K562 (cell line): ENCODE results near the gene RABL2B. TPM values are rescaled to one million over a fixed set of nuclear protein-coding genes. Genes with fewer than 3 reads are reported as not detected.

ENCODE experiments used
- ATAC-seq: fragments of 200-7000 bp; cut with Tn5 transposase; 3 replicates; pipeline ENCODE4 v1.9.1; 2020; ENCODE audit warnings: moderate library complexity
- BruUV-seq: library from RNA; stranded (reverse); fragments of 400-500 nt; replicated peaks from 2 replicates; lab custom pipeline; 2021; lab: Mats Ljungman, UMichigan
- CTCF ChIA-PET: fragments of 300-600 bp; formaldehyde crosslinking; extraction: SDS; loops from one replicate; lab custom pipeline; 2021; ENCODE audit warnings: low intra/inter-chr PET ratio; lab: Yijun Ruan, JAX
- POLR2A ChIA-PET: fragments of 300-600, 350-650 bp; sonication (Branson Sonifier 250); formaldehyde crosslinking; extraction: SDS; loops from one replicate; lab custom pipeline; 2021; ENCODE audit warnings: antibody characterized with exemption, inconsistent platforms; lab: Yijun Ruan, JAX
- DNase-seq, 4 experiments: peaks; one replicate each; pipeline versions ENCODE4 v3.0.0 to v3.0.0-alpha.2; 2011 to 2018; ENCODE audit warnings: low spot score in 3 of 4, mixed read lengths in 3 of 4; ENCODE audit errors: extremely low read depth in 1 of 4
- FAIRE-seq: peaks from 2 replicates; lab custom pipeline; 2011; peaks lifted over from hg19 to GRCh38; lab: Jason Lieb, UNC
- H2AFZ ChIP-seq: 2 replicates; pipeline ENCODE4 v1.6.0; 2011; ENCODE audit warnings: low read depth, low read length, control low read depth, inconsistent platforms
- H3K27ac ChIP-seq: fragments of 200-600 bp; 3 replicates; pipeline ENCODE4 v1.8.0; 2011; ENCODE audit warnings: low read depth, mild to moderate bottlenecking, control low read depth, inconsistent platforms, low read length, moderate library complexity, mixed read lengths; ENCODE audit errors: extremely low read depth
- H3K27me3 ChIP-seq, 2 experiments: fragments of 300-600 bp in 1 of 2; 2 replicates in 1 of 2; 3 replicates in 1 of 2; pipeline versions ENCODE4 v1.6.0 to v1.8.0; 2011; ENCODE audit warnings: inconsistent platforms in 2 of 2, low read length in 2 of 2, mild to moderate bottlenecking in 1 of 2, mixed read lengths in 1 of 2, moderate library complexity in 1 of 2; ENCODE audit not compliant: control insufficient read depth in 2 of 2, insufficient read depth in 2 of 2
- H3K36me3 ChIP-seq: fragments of 300-600 bp; 3 replicates; pipeline ENCODE4 v1.8.0; 2011; ENCODE audit warnings: mild to moderate bottlenecking, low read length, inconsistent platforms; ENCODE audit not compliant: control insufficient read depth, insufficient read depth
- H3K4me1 ChIP-seq, 2 experiments: fragments of 200-600 bp in 1 of 2; replicated peaks in 1 of 2; 2 replicates in 1 of 2; 3 replicates in 1 of 2; pipeline versions ENCODE4 v1.5.1 to v1.8.0; 2011; ENCODE audit warnings: inconsistent platforms in 2 of 2, low read length in 2 of 2, mild to moderate bottlenecking in 1 of 2, mixed read lengths in 1 of 2, moderate library complexity in 1 of 2; ENCODE audit not compliant: control insufficient read depth in 2 of 2, insufficient read depth in 2 of 2
- H3K4me2 ChIP-seq: 2 replicates; pipeline ENCODE4 v1.6.1; 2011; ENCODE audit warnings: low read length, control low read depth, inconsistent platforms, mixed read lengths; ENCODE audit not compliant: insufficient read depth
- H3K4me3 ChIP-seq: fragments of 200-600 bp; sonication (generic), shearing (Covaris generic); 2 replicates; pipeline ENCODE4 v1.5.1; 2016; ENCODE audit warnings: control low read depth, inconsistent platforms
- H3K79me2 ChIP-seq: fragments of 200-600 bp; 3 replicates; pipeline ENCODE4 v1.8.0; 2011; ENCODE audit warnings: low read length, inconsistent platforms; ENCODE audit not compliant: control insufficient read depth, insufficient read depth
- H3K9ac ChIP-seq, 2 experiments: 2 replicates each; pipeline versions ENCODE4 v1.6.0 to v1.6.1; 2011; ENCODE audit warnings: low read depth in 2 of 2, low read length in 2 of 2, control low read depth in 1 of 2, inconsistent platforms in 1 of 2, mild to moderate bottlenecking in 1 of 2, mixed read lengths in 1 of 2; ENCODE audit not compliant: insufficient read depth in 1 of 2
- H3K9me1 ChIP-seq: one replicate; pipeline ENCODE4 v1.6.0; 2011; ENCODE audit warnings: inconsistent platforms, mild to moderate bottlenecking, low read length, moderate library complexity; ENCODE audit not compliant: control insufficient read depth, insufficient read depth
- H3K9me3 ChIP-seq: replicated peaks from 2 replicates; pipeline ENCODE4 v1.5.1; 2011; ENCODE audit warnings: low read depth, low read length, inconsistent platforms; ENCODE audit not compliant: control insufficient read depth, insufficient read depth
- H4K20me1 ChIP-seq: replicated peaks from 2 replicates; pipeline ENCODE4 v1.6.1; 2011; ENCODE audit warnings: low read length, inconsistent platforms, mixed read lengths; ENCODE audit not compliant: control insufficient read depth, insufficient read depth
- BRD9 ChIP-seq: fragments of 450-650 bp; IDR thresholded peaks from 2 replicates; pipeline ENCODE4 v1.6.1; 2018; ENCODE audit warnings: low read depth; ENCODE audit not compliant: partially characterized antibody
- CHCHD3 ChIP-seq: fragments of 250-450 bp; sonication (Bioruptor Pico); IDR thresholded peaks from 2 replicates; pipeline ENCODE4 v2.1.2; 2022; ENCODE audit warnings: mild to moderate bottlenecking
- E2F3 ChIP-seq: fragments of 250-450 bp; sonication (Bioruptor Pico); IDR thresholded peaks from 2 replicates; pipeline ENCODE4 v1.4.0; 2020; ENCODE audit warnings: mild to moderate bottlenecking
- ELF1 ChIP-seq: fragments of 200-800 bp; sonication (Bioruptor generic); IDR thresholded peaks from 2 replicates; pipeline ENCODE4 v1.6.1; 2016; ENCODE audit warnings: missing genetic modification characterization, missing compliant biosample characterization
- HIVEP1 ChIP-seq: fragments of 250-450 bp; sonication (Bioruptor Pico); IDR thresholded peaks from 2 replicates; pipeline ENCODE4 v1.4.0; 2020; ENCODE audit warnings: mild to moderate bottlenecking
- MLLT1 ChIP-seq, 2 experiments: fragments of 450-650 bp; IDR thresholded peaks; 2 replicates each; pipeline ENCODE4 v1.6.1; 2016
- PHTF2 ChIP-seq: fragments of 250-450 bp; sonication (Bioruptor Pico); IDR thresholded peaks from 2 replicates; pipeline ENCODE4 v1.5.0; 2021; ENCODE audit warnings: mild to moderate bottlenecking
- SNIP1 ChIP-seq: fragments of 450-650 bp; IDR thresholded peaks from 2 replicates; pipeline ENCODE4 v1.7.1; 2017; ENCODE audit warnings: low read depth, mild to moderate bottlenecking
- TRIM25 ChIP-seq: fragments of 450-650 bp; IDR thresholded peaks from 2 replicates; pipeline ENCODE4 v1.7.0; 2016; ENCODE audit warnings: borderline replicate concordance
- XRCC5 ChIP-seq: fragments of 200-400 bp; formaldehyde crosslinking; IDR thresholded peaks from 2 replicates; pipeline ENCODE4 v1.6.1; 2017; ENCODE audit warnings: low read depth, mild to moderate bottlenecking, low read length
- ZNF217 ChIP-seq: sonication (generic); formaldehyde crosslinking; IDR thresholded peaks from 2 replicates; pipeline ENCODE4 v1.8.0; 2022; ENCODE audit warnings: mild to moderate bottlenecking, missing genetic modification reagents
- ZNF3 ChIP-seq: fragments of 250-450 bp; sonication (Bioruptor Pico); IDR thresholded peaks from 2 replicates; pipeline ENCODE4 v1.5.0; 2021; ENCODE audit warnings: mild to moderate bottlenecking, moderate library complexity
- ZNF431 ChIP-seq: sonication (generic); formaldehyde crosslinking; IDR thresholded peaks from 2 replicates; pipeline ENCODE4 v1.8.0; 2022; ENCODE audit warnings: mild to moderate bottlenecking, missing genetic modification reagents
- ZNF518B ChIP-seq: fragments of 250-450 bp; sonication (Bioruptor Pico); IDR thresholded peaks from 2 replicates; pipeline ENCODE4 v1.5.0; 2021; ENCODE audit warnings: mild to moderate bottlenecking, moderate library complexity
- ZNF561 ChIP-seq: fragments of 450-650 bp; formaldehyde crosslinking; conservative IDR thresholded peaks from 2 replicates; pipeline ENCODE4 v1.4.0; 2020; ENCODE audit warnings: mild to moderate bottlenecking, moderate library complexity
- WGBS: fragments of 100-300 bp; shearing (Covaris generic); methylation state at CpG from one replicate; pipeline ENCODE4 v1.1.6; 2016; ENCODE audit warnings: low coverage, mixed read lengths; ENCODE audit not compliant: insufficient coverage; ENCODE audit errors: missing lambda C conversion rate; 5-methylcytosine and 5-hydroxymethylcytosine counted together
- in situ Hi-C: fragments of 300-500 bp; cut with MboI; formaldehyde crosslinking; loops from 4 replicates; pipeline ENCODE4 v1.15.0; 2018; ENCODE audit warnings: inconsistent platforms, mixed read lengths
- intact Hi-C: fragments of 100-400 bp; cut with micrococcal nuclease; formaldehyde crosslinking; loops from 2 replicates; pipeline ENCODE4 v1.14.2; 2022
- polyA plus RNA-seq, 8 experiments: library from polyadenylated mRNA; depleted of rRNA in 4 of 8; stranded (reverse) in 5 of 8; unstranded in 3 of 8; fragments of >200 nt; fragmentation: Nextera tagmentation in 2 of 8; fragmentation: Illumina TruSeq in 1 of 8; extraction: Ambion mirVana in 2 of 8; extraction: Trizol in 1 of 8; gene quantifications; 2 replicates each; pipeline versions ENCODE4 v1.2.1 to v1.2.3, GENCODE V29; 2011 to 2014; ENCODE audit warnings: inconsistent platforms in 1 of 8, missing spikeins in 1 of 8
- total RNA-seq, 7 experiments: library from RNA; depleted of rRNA in 6 of 7; stranded (reverse); fragments of >200 nt in 6 of 7; fragmentation: Illumina TruSeq in 2 of 7; extraction: Trizol in 2 of 7; gene quantifications; 2 replicates each; pipeline versions ENCODE4 v1.2.1 to v1.2.3, GENCODE V29; 2011 to 2021; ENCODE audit warnings: low replicate concordance in 1 of 7

Gene RABL2B
- total and polyA plus RNA-seq, 9 of the 15 experiments (the other 6 are each of a cell fraction or from before 2014, with no cell fraction given): 0.76 to 8.5 (median 3.6) TPM

GRCh38 chr22:50733521-50734342 lies 49.7 kb downstream of the RABL2B start (continued):
- no peak for TF ChIP-seq PHTF2 (CRISPR knock-in tag)

GRCh38 chr22:50732681-50733080 lies 50.8 kb downstream of the RABL2B start:
- BruUV-seq: no TSS peak
- no peaks in the 10 kb centered on the region for H3K79me2 ChIP-seq
- in situ Hi-C loops: no loop called here
- H3K9ac ChIP-seq: no peak overlapping the region
- no peaks in the 10 kb centered on the region for H4K20me1 ChIP-seq
- no peaks in the 10 kb centered on the region for H3K9me3 ChIP-seq
- no peak overlapping the region for H3K4me2 ChIP-seq
- H3K36me3 ChIP-seq: no peaks in the 10 kb centered on the region
- no peak for FAIRE-seq
- CTCF ChIA-PET: no interaction called here
- H3K27me3 ChIP-seq: peaks cover 3 to 33% of the 10 kb centered on the region in 2 experiments; a peak in 4 of 5 replicates
- H3K4me1 ChIP-seq: peaks cover 0 to 14% of the 10 kb centered on the region in 2 experiments; a peak in 3 of 5 replicates
- 41% methylated on average over 4 of the region's 12 CpGs for WGBS
- H3K9me1 ChIP-seq: no peaks in the 10 kb centered on the region
- H3K4me3 ChIP-seq: no peak overlapping the region
- intact Hi-C loops: no loop called here
- no peak for ATAC-seq
- POLR2A ChIA-PET: interaction anchor here (0.6 kb wide), 1 partner anchor 9 kb away, joined by 3 read pairs; no protein-coding TSS in a partner anchor
- DNase-seq: no peak
- H2AFZ ChIP-seq: no peak overlapping the region
- no peak overlapping the region for H3K27ac ChIP-seq
- TF ChIP-seq MLLT1 (IDR thresholded peaks at IDR 0.05): no peak
- no peak for TF ChIP-seq ZNF3 (CRISPR knock-in tag)
- no peak for TF ChIP-seq ZNF518B (CRISPR knock-in tag)
- no peak for TF ChIP-seq BRD9
- TF ChIP-seq XRCC5: no peak
- TF ChIP-seq ZNF217 (CRISPR knock-in tag): no peak
- TF ChIP-seq ZNF431 (CRISPR knock-in tag): no peak
- no peak for TF ChIP-seq SNIP1
- no peak for TF ChIP-seq CHCHD3 (CRISPR knock-in tag)
- TF ChIP-seq TRIM25: no peak
- TF ChIP-seq ZNF561 (CRISPR knock-in tag): no peak
- no peak for TF ChIP-seq HIVEP1 (CRISPR knock-in tag)
- no peak for TF ChIP-seq E2F3 (CRISPR knock-in tag)
- no peak for TF ChIP-seq ELF1 (tag)
